Glutamatergic neuron (in vitro differentiated cells): ENCODE results near the gene C17orf58. TPM values are rescaled to one million over a fixed set of nuclear protein-coding genes. Genes with fewer than 3 reads are reported as not detected.
A peak's percentile ranks its signal among the peaks of the same experiment; 100 is the strongest.

ENCODE experiments used
- DNase-seq: peaks from one replicate; pipeline ENCODE4 v3.0.0; 2022
- H3K27ac Mint-ChIP-seq: one replicate; pipeline ENCODE4 v1.8.0; 2020; ENCODE audit warnings: mild to moderate bottlenecking, mixed read lengths, inconsistent platforms; ENCODE audit not compliant: unreplicated experiment
- H3K27me3 Mint-ChIP-seq: one replicate; pipeline ENCODE4 v1.8.0; 2020; ENCODE audit warnings: mild to moderate bottlenecking, moderate library complexity, mixed read lengths, inconsistent platforms; ENCODE audit not compliant: unreplicated experiment
- H3K36me3 Mint-ChIP-seq: one replicate; pipeline ENCODE4 v1.8.0; 2020; ENCODE audit warnings: mild to moderate bottlenecking, mixed read lengths, inconsistent platforms; ENCODE audit not compliant: unreplicated experiment
- H3K4me1 Mint-ChIP-seq: one replicate; pipeline ENCODE4 v1.8.0; 2020; ENCODE audit warnings: mild to moderate bottlenecking, low read depth, mixed read lengths, inconsistent platforms; ENCODE audit not compliant: unreplicated experiment
- H3K4me3 Mint-ChIP-seq: one replicate; pipeline ENCODE4 v1.8.0; 2020; ENCODE audit warnings: mild to moderate bottlenecking, mixed read lengths, inconsistent platforms; ENCODE audit not compliant: unreplicated experiment
- H3K9me3 Mint-ChIP-seq: one replicate; pipeline ENCODE4 v1.8.0; 2020; ENCODE audit warnings: mild to moderate bottlenecking, moderate library complexity, mixed read lengths, inconsistent platforms; ENCODE audit not compliant: unreplicated experiment
- total RNA-seq: library from RNA; stranded (reverse); fragmentation: NEBNext Ultra II Directional; extraction: Animal tissue kit (Norgen Biotek cat#: 25700); gene quantifications from one replicate; pipeline ENCODE4 v1.2.1, GENCODE V29; 2021; ENCODE audit not compliant: unreplicated experiment
- TF ChIP-seq, protein P1 (sequence below): fragments of 200-600 bp; sonication (generic); IDR thresholded peaks from one replicate; pipeline ENCODE4 v1.5.0; 2021; ENCODE audit not compliant: partially characterized antibody, unreplicated experiment

C17orf58 gene
- total RNA-seq, 1 donor from 2014 or later = 9.9 TPM

- no peak overlapping the region for H3K4me3 Mint-ChIP-seq
- H3K27me3 Mint-ChIP-seq = peaks cover 3% of the 10 kb centered on the region
- H3K36me3 Mint-ChIP-seq = no peaks in the 10 kb centered on the region
- H3K4me1 Mint-ChIP-seq = no peaks in the 10 kb centered on the region
- H3K27ac Mint-ChIP-seq = no peak overlapping the region
- no peak for DNase-seq
- TF ChIP-seq, protein P1, sequence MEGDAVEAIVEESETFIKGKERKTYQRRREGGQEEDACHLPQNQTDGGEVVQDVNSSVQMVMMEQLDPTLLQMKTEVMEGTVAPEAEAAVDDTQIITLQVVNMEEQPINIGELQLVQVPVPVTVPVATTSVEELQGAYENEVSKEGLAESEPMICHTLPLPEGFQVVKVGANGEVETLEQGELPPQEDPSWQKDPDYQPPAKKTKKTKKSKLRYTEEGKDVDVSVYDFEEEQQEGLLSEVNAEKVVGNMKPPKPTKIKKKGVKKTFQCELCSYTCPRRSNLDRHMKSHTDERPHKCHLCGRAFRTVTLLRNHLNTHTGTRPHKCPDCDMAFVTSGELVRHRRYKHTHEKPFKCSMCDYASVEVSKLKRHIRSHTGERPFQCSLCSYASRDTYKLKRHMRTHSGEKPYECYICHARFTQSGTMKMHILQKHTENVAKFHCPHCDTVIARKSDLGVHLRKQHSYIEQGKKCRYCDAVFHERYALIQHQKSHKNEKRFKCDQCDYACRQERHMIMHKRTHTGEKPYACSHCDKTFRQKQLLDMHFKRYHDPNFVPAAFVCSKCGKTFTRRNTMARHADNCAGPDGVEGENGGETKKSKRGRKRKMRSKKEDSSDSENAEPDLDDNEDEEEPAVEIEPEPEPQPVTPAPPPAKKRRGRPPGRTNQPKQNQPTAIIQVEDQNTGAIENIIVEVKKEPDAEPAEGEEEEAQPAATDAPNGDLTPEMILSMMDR = no peak
- H3K9me3 Mint-ChIP-seq = no peaks in the 10 kb centered on the region
These were observed 45.3 kb downstream of the C17orf58 start for GRCh38 chr17:67950945-67951344.

DNA sequence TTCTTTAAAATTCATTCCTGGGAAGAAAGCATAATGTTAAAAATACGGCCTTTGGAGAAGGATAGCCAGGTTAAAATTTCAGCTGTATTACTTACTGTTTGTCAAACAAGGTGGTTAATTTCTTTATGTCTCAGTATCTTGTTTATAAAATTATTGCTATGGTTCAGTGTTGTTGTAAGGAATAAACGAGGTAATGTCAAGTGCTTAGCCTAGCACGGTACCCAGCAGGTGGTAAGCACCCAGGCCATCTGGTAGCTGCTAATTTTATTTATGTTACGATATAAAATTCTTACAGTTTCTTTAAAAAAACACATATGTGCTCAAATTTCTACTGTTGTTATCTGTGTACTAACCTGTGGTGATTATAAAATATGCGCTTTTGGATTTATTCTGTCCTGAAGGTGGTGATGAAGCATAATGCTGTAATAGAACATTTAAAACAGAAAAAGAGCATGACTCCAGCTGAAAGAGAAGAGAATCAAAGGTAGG, 48.9 kb downstream of the C17orf58 start:
- H3K9me3 Mint-ChIP-seq = no peaks in the 10 kb centered on the region
- H3K27me3 Mint-ChIP-seq = peaks cover 4% of the 10 kb centered on the region
- TF ChIP-seq, protein P1 = no peak
- H3K36me3 Mint-ChIP-seq = no peaks in the 10 kb centered on the region
- no peak for DNase-seq
- no peak overlapping the region for H3K27ac Mint-ChIP-seq
- H3K4me1 Mint-ChIP-seq = no peaks in the 10 kb centered on the region
- no peak overlapping the region for H3K4me3 Mint-ChIP-seq

- Mint-ChIP-seq H3K4me3 (no peak overlapping the region), H3K27ac (no peak overlapping the region), H3K36me3 (no peaks in the 10 kb centered on the region), H3K9me3 (no peaks in the 10 kb centered on the region), H3K4me1 (no peaks in the 10 kb centered on the region), H3K27me3 (peaks cover 4% of the 10 kb centered on the region)
- TF ChIP-seq, protein P1 = no peak
- no peak for DNase-seq
These were observed 49.8 kb downstream of the C17orf58 start for GRCh38 chr17:67946513-67946912.

DNA sequence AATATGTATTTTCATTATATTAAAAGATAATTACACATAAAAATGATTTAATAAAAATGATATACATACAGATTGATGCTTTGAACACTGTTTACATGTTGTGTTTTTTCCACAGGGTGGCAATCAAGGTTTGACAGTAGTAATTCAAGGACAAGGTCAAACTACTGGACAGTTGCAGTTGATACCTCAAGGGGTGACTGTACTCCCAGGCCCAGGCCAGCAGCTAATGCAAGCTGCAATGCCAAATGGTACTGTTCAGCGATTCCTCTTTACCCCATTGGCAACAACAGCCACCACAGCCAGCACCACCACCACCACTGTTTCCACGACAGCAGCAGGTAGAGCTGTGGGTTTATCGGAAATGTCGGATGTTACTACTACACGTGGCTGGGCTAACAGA, 52.2 kb downstream of the C17orf58 start:
- TF ChIP-seq, protein P1 = no peak
- Mint-ChIP-seq H3K9me3 (no peaks in the 10 kb centered on the region), H3K36me3 (no peaks in the 10 kb centered on the region), H3K27ac (no peak overlapping the region), H3K27me3 (peaks cover 4% of the 10 kb centered on the region), H3K4me1 (no peaks in the 10 kb centered on the region), H3K4me3 (no peak overlapping the region)
- no peak for DNase-seq

- TF ChIP-seq, protein P1 = peak; percentile 58
- H3K27ac Mint-ChIP-seq = no peak overlapping the region
- no peaks in the 10 kb centered on the region for H3K36me3 Mint-ChIP-seq
- H3K9me3 Mint-ChIP-seq = no peaks in the 10 kb centered on the region
- DNase-seq = no peak
- H3K4me3 Mint-ChIP-seq = no peak overlapping the region
- H3K4me1 Mint-ChIP-seq = no peaks in the 10 kb centered on the region
- H3K27me3 Mint-ChIP-seq = peaks cover 2% of the 10 kb centered on the region
These were observed 53.5 kb downstream of the C17orf58 start for GRCh38 chr17:67942810-67943209.

Other genes with a start within 250 kb of the C17orf58 start
- 146 TPM for gene BPTF, start 171.0 kb downstream of the C17orf58 start, total RNA-seq
- gene KPNA2, start 39.3 kb upstream of the C17orf58 start, total RNA-seq = 223 TPM